Neural cell (in vitro differentiated cells): ENCODE results near the gene RGS12. TPM values are rescaled to one million over a fixed set of nuclear protein-coding genes. Genes with fewer than 3 reads are reported as not detected.

Experiments
- H2AFZ ChIP-seq: fragments of 200-600, 300-800 bp; sonication (generic), shearing (Covaris generic); 2 replicates; pipeline ENCODE4 v1.6.0; 2014; ENCODE audit warnings: low read depth, mild to moderate bottlenecking, antibody characterized with exemption, low read length, moderate library complexity
- H3F3A ChIP-seq: fragments of 200-600 bp; shearing (Covaris generic); 2 replicates; pipeline ENCODE4 v1.6.1; 2016; ENCODE audit warnings: mild to moderate bottlenecking, moderate library complexity, mixed read lengths, antibody characterized with exemption, low read length; ENCODE audit not compliant: insufficient read depth, poor library complexity, severe bottlenecking
- H3K27ac ChIP-seq: fragments of 200-600, 300-800 bp; sonication (generic), shearing (Covaris generic); 2 replicates; pipeline ENCODE4 v1.5.1; 2014; ENCODE audit warnings: mild to moderate bottlenecking, low read length, moderate library complexity
- H3K27me3 ChIP-seq: fragments of 300-800, 200-600 bp; sonication (generic), shearing (Covaris generic); 2 replicates; pipeline ENCODE4 v1.6.0; 2014; ENCODE audit warnings: mild to moderate bottlenecking, low read depth, low read length, moderate library complexity; ENCODE audit not compliant: insufficient read depth
- H3K36me3 ChIP-seq: fragments of 300-800, 200-600 bp; sonication (generic), shearing (Covaris generic); 2 replicates; pipeline ENCODE4 v1.5.1; 2014; ENCODE audit warnings: mild to moderate bottlenecking, antibody characterized with exemption, low read length, moderate library complexity; ENCODE audit not compliant: insufficient read depth
- H3K4me2 ChIP-seq: fragments of 300-800, 200-600 bp; sonication (generic), shearing (Covaris generic); 2 replicates; pipeline ENCODE4 v1.6.0; 2014; ENCODE audit warnings: mild to moderate bottlenecking, low read length
- H3K4me3 ChIP-seq: fragments of 300-800, 200-600 bp; sonication (generic), shearing (Covaris generic); 2 replicates; pipeline ENCODE4 v1.5.1; 2014; ENCODE audit warnings: mild to moderate bottlenecking, low read length, moderate library complexity
- H3K79me2 ChIP-seq: fragments of 200-600 bp; shearing (Covaris generic); replicated peaks from 2 replicates; pipeline ENCODE4 v1.6.0; 2014; ENCODE audit warnings: mild to moderate bottlenecking, low read length, moderate library complexity; ENCODE audit not compliant: insufficient read depth
- H3K9ac ChIP-seq: fragments of 300-800, 200-600 bp; sonication (generic), shearing (Covaris generic); 2 replicates; pipeline ENCODE4 v1.6.1; 2016; ENCODE audit warnings: mild to moderate bottlenecking, low read length, mixed read lengths
- H3K9me2 ChIP-seq: fragments of 200-600 bp; shearing (Covaris generic); 2 replicates; pipeline ENCODE4 v1.6.1; 2016; ENCODE audit warnings: mild to moderate bottlenecking, low read length, mixed read lengths; ENCODE audit not compliant: insufficient read depth
- H3K9me3 ChIP-seq: fragments of 200-600, 300-800 bp; sonication (generic), shearing (Covaris generic); 2 replicates; pipeline ENCODE4 v1.6.1; 2016; ENCODE audit warnings: mild to moderate bottlenecking, mixed run types, low read length, moderate library complexity, mixed read lengths
- H4K20me1 ChIP-seq: fragments of 200-600 bp; shearing (Covaris generic); 2 replicates; pipeline ENCODE4 v1.6.1; 2016; ENCODE audit warnings: mild to moderate bottlenecking, mixed run types; ENCODE audit not compliant: insufficient read depth
- EP300 ChIP-seq: fragments of 450-650 bp; conservative IDR thresholded peaks from 2 replicates; pipeline ENCODE4 v1.6.1; 2014; ENCODE audit warnings: antibody characterized with exemption, mild to moderate bottlenecking, moderate library complexity; ENCODE audit not compliant: poor library complexity, severe bottlenecking
- EZH2 ChIP-seq: fragments of 200-600, 300-800 bp; shearing (Covaris generic), sonication (generic); IDR thresholded peaks from 2 replicates; pipeline ENCODE4 v1.6.1; 2014; ENCODE audit warnings: antibody characterized with exemption, low read length, borderline replicate concordance, mild to moderate bottlenecking; ENCODE audit not compliant: insufficient read depth, poor library complexity, severe bottlenecking
- MXI1 ChIP-seq: fragments of 450-650 bp; conservative IDR thresholded peaks from 2 replicates; pipeline ENCODE4 v1.6.1; 2014; ENCODE audit warnings: antibody characterized with exemption, mild to moderate bottlenecking; ENCODE audit not compliant: poor library complexity, severe bottlenecking
- POLR2AphosphoS5 ChIP-seq: IDR thresholded peaks from 2 replicates; pipeline ENCODE4 v1.6.1; 2012
- RAD21 ChIP-seq: fragments of 450-650 bp; conservative IDR thresholded peaks from 2 replicates; pipeline ENCODE4 v1.6.1; 2014; ENCODE audit warnings: antibody characterized with exemption, mild to moderate bottlenecking, moderate library complexity
- SMC3 ChIP-seq: fragments of 450-650 bp; conservative IDR thresholded peaks from 2 replicates; pipeline ENCODE4 v1.6.1; 2014; ENCODE audit warnings: antibody characterized with exemption, mild to moderate bottlenecking, moderate library complexity; ENCODE audit not compliant: poor library complexity
- TAF1 ChIP-seq: IDR thresholded peaks from 2 replicates; pipeline ENCODE4 v1.6.1; 2012; ENCODE audit warnings: low read depth
- polyA plus RNA-seq: library from polyadenylated mRNA; depleted of rRNA; stranded (reverse); fragments of >200 nt; gene quantifications from 2 replicates; pipeline ENCODE4 v1.2.3, GENCODE V29; 2014
- TF ChIP-seq, protein P1 (sequence below): fragments of 450-650 bp; IDR thresholded peaks from 2 replicates; pipeline ENCODE4 v1.5.1; 2014; ENCODE audit warnings: antibody characterized with exemption, mild to moderate bottlenecking, moderate library complexity; ENCODE audit not compliant: poor library complexity, severe bottlenecking
- TF ChIP-seq, protein P2 (sequence below): IDR thresholded peaks from 2 replicates; pipeline ENCODE4 v1.6.1; 2012; ENCODE audit warnings: borderline replicate concordance

Gene RGS12
- polyA plus RNA-seq, 1 donor from 2014 or later, result 66.4 TPM

DNA sequence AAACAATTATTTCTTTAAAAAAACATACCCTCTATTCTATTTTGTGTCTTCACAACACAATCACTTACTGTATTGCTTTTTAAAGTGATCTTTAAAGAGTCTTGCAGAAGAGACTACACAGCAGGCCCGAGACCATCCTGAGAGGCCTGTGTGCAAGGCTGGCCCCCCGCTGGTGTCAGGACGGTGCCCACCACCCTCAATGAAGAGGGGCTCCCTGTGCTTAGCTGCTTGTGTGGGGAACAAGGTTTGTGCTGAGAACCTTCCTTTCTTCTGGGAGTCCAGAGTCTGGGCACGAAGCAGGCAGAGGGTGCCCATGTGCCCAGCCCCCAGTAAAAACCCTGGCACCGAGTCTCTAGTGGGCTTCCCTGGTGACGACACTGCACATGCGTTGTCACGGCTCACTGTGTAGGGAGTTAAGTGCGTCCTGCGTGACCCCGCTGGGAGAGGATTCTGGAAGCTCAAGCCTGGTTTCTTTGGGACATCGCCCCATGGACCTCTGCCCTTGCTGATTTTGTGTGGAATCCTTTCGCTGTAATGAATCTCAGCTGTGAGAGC is 22.0 kb downstream of the RGS12 start:
- no peak overlapping the region for H2AFZ ChIP-seq
- peaks cover 11% of the 10 kb centered on the region for H3K79me2 ChIP-seq
- no peak for TF ChIP-seq TAF1
- no peak for TF ChIP-seq SMC3
- H3K4me3 ChIP-seq, result no peak overlapping the region
- H3F3A ChIP-seq, result no peaks in the 10 kb centered on the region
- no peak overlapping the region for H3K4me2 ChIP-seq
- H4K20me1 ChIP-seq, result no peaks in the 10 kb centered on the region
- no peak overlapping the region for H3K9ac ChIP-seq
- H3K27ac ChIP-seq, result no peak overlapping the region
- no peaks in the 10 kb centered on the region for H3K9me2 ChIP-seq
- no peaks in the 10 kb centered on the region for H3K36me3 ChIP-seq
- H3K27me3 ChIP-seq, result no peaks in the 10 kb centered on the region
- H3K9me3 ChIP-seq, result no peaks in the 10 kb centered on the region

DNA sequence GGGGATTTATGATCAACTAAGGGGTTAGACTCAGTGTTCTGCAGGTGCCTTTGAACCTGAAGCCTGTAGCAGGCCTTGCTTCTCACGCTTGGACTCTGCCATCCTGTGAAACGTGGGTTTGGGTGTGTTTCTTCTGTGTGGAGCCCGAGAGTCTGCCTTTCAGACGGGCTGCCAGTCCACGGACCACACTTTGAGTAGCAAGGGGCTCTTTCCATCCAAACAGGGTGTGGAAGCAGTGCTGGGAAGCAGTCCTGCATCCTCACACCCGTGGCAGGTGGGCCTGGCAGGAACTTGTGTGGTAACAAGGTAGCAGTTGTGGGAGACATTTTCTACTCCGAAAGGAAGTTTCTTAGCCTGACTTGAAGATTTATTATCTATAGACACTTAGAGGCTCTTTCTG is 22.7 kb downstream of the RGS12 start:
- Histone ChIP-seq H3K9me3 (no peaks in the 10 kb centered on the region), H3K36me3 (no peaks in the 10 kb centered on the region), H3K9me2 (no peaks in the 10 kb centered on the region), H3F3A (no peaks in the 10 kb centered on the region), H3K4me2 (no peak overlapping the region), H3K27me3 (no peaks in the 10 kb centered on the region), H4K20me1 (no peaks in the 10 kb centered on the region), H3K4me3 (no peak overlapping the region), H3K79me2 (peaks cover 8% of the 10 kb centered on the region), H3K9ac (no peak overlapping the region), H3K27ac (no peak overlapping the region), H2AFZ (no peak overlapping the region)
- TF ChIP-seq, protein P1, sequence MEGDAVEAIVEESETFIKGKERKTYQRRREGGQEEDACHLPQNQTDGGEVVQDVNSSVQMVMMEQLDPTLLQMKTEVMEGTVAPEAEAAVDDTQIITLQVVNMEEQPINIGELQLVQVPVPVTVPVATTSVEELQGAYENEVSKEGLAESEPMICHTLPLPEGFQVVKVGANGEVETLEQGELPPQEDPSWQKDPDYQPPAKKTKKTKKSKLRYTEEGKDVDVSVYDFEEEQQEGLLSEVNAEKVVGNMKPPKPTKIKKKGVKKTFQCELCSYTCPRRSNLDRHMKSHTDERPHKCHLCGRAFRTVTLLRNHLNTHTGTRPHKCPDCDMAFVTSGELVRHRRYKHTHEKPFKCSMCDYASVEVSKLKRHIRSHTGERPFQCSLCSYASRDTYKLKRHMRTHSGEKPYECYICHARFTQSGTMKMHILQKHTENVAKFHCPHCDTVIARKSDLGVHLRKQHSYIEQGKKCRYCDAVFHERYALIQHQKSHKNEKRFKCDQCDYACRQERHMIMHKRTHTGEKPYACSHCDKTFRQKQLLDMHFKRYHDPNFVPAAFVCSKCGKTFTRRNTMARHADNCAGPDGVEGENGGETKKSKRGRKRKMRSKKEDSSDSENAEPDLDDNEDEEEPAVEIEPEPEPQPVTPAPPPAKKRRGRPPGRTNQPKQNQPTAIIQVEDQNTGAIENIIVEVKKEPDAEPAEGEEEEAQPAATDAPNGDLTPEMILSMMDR, result no peak
- TF ChIP-seq EZH2, result no peak
- no peak for TF ChIP-seq EP300
- no peak for TF ChIP-seq RAD21
- TF ChIP-seq TAF1, result no peak
- no peak for TF ChIP-seq POLR2AphosphoS5
- TF ChIP-seq SMC3, result no peak
- no peak for TF ChIP-seq MXI1
- TF ChIP-seq, protein P2, sequence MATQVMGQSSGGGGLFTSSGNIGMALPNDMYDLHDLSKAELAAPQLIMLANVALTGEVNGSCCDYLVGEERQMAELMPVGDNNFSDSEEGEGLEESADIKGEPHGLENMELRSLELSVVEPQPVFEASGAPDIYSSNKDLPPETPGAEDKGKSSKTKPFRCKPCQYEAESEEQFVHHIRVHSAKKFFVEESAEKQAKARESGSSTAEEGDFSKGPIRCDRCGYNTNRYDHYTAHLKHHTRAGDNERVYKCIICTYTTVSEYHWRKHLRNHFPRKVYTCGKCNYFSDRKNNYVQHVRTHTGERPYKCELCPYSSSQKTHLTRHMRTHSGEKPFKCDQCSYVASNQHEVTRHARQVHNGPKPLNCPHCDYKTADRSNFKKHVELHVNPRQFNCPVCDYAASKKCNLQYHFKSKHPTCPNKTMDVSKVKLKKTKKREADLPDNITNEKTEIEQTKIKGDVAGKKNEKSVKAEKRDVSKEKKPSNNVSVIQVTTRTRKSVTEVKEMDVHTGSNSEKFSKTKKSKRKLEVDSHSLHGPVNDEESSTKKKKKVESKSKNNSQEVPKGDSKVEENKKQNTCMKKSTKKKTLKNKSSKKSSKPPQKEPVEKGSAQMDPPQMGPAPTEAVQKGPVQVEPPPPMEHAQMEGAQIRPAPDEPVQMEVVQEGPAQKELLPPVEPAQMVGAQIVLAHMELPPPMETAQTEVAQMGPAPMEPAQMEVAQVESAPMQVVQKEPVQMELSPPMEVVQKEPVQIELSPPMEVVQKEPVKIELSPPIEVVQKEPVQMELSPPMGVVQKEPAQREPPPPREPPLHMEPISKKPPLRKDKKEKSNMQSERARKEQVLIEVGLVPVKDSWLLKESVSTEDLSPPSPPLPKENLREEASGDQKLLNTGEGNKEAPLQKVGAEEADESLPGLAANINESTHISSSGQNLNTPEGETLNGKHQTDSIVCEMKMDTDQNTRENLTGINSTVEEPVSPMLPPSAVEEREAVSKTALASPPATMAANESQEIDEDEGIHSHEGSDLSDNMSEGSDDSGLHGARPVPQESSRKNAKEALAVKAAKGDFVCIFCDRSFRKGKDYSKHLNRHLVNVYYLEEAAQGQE, result no peak

DNA sequence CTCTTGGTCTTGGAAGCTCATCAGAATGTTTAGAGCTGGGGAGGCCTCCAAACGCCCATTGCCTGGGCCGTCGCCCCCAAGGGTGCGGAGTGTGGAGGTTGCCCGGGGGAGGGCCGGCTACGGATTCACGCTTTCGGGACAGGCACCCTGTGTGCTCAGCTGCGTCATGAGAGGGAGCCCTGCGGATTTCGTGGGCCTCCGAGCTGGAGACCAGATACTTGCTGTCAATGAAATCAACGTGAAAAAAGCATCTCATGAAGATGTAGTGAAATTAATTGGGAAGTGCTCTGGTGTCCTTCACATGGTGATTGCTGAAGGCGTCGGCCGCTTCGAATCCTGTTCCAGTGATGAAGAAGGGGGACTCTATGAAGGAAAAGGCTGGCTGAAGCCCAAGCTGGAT is 23.3 kb downstream of the RGS12 start:
- no peak overlapping the region for H3K4me3 ChIP-seq
- TF ChIP-seq SMC3 (no peak), MXI1 (no peak), EZH2 (no peak), TAF1 (no peak), EP300 (no peak), RAD21 (no peak), POLR2AphosphoS5 (no peak)
- TF ChIP-seq, protein P1, result no peak
- TF ChIP-seq, protein P2, result no peak
- no peaks in the 10 kb centered on the region for H3K27me3 ChIP-seq
- peaks cover 7% of the 10 kb centered on the region for H3K79me2 ChIP-seq
- H3F3A ChIP-seq, result no peaks in the 10 kb centered on the region
- H3K9me3 ChIP-seq, result no peaks in the 10 kb centered on the region
- no peaks in the 10 kb centered on the region for H3K36me3 ChIP-seq
- H3K9ac ChIP-seq, result no peak overlapping the region
- H4K20me1 ChIP-seq, result no peaks in the 10 kb centered on the region
- H3K27ac ChIP-seq, result no peak overlapping the region
- H2AFZ ChIP-seq, result no peak overlapping the region
- H3K9me2 ChIP-seq, result no peaks in the 10 kb centered on the region
- H3K4me2 ChIP-seq, result no peak overlapping the region
